Islet precursor cell (in vitro differentiated cells): ENCODE measurements around the gene ABL1.

Experiments
- DNase-seq: peaks from one replicate; pipeline ENCODE4 v3.0.0-alpha.2; 2018

Gene ABL1

DNA sequence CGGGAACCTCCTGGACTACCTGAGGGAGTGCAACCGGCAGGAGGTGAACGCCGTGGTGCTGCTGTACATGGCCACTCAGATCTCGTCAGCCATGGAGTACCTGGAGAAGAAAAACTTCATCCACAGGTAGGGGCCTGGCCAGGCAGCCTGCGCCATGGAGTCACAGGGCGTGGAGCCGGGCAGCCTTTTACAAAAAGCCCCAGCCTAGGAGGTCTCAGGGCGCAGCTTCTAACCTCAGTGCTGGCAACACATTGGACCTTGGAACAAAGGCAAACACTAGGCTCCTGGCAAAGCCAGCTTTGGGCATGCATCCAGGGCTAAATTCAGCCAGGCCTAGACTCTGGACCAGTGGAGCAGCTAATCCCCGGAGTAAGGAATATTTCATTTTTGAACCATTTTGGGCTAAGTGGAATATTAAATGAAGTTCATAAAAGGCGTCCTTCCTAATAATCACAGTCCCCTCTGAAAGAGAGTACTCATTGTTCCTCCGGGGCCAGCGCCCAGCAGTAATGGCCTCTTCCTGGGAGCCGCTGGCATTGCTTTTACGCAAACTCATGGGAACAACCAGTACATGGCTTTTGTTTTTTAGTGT is 38.0 kb downstream of the ABL1 start:
- DNase-seq, result no peak

DNA sequence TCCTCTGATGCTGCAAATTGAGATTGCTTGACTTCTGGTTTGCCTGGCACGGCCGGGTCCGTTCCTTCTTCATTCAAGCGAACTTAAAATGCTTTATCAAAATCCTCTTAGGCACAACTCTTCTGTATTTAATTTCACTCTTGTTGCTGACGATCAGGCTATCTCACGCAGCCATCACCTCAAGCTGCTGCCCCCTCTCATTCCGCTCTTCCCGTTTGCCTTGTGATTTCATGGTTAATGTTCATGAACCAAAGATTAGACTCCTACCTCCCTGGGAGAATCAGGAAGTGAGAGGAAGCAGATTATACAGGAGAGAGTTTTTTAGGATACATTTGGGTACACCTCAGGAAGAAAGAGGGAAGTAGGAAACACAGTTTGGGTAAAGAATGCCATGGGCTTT is 38.9 kb downstream of the ABL1 start:
- no peak for DNase-seq

DNA sequence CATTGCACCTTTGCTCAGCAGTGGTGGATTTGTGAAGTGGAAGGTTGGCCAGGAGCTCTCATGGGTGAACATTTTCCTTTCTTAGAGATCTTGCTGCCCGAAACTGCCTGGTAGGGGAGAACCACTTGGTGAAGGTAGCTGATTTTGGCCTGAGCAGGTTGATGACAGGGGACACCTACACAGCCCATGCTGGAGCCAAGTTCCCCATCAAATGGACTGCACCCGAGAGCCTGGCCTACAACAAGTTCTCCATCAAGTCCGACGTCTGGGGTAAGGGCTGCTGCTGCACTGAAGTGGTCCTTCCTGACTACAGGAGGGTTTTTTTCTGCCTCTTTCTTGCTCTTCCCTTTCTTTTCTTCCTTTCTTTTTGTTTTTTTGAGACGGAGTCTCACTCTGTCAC is 39.7 kb downstream of the ABL1 start:
- DNase-seq, result no peak

DNA sequence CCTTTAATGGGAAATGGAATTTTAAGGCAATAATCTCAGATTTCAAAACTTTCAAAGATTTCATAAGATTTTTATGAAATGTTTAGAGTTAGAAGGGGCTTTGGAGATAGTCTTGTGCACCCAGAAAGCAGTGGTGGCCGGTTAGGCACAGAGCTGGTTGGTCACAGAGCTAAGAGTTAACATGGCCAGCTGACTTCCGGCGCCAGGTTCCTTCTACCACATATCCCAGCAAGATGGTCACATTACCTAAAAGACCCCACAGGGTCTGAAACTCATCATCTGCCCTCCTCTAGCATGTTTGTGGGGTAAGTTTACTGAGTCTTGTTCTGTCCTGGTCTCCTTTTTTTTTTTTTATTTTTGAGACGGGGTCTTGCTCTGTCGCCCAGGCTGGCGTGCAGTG is 42.2 kb downstream of the ABL1 start:
- DNase-seq, result no peak

DNA sequence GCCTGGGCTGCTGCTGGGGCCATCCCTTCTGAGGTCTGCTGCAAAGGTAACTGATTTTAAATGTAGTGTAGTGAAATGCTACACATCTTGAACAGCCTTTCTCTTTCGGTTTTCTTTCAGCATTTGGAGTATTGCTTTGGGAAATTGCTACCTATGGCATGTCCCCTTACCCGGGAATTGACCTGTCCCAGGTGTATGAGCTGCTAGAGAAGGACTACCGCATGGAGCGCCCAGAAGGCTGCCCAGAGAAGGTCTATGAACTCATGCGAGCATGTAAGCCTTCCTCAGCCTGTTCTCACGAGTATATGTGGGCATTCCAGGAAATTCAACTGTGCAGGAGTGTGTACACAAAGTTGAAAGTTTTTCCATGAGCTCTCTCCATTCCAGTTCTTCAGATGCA is 43.2 kb downstream of the ABL1 start:
- DNase-seq, result no peak

DNA sequence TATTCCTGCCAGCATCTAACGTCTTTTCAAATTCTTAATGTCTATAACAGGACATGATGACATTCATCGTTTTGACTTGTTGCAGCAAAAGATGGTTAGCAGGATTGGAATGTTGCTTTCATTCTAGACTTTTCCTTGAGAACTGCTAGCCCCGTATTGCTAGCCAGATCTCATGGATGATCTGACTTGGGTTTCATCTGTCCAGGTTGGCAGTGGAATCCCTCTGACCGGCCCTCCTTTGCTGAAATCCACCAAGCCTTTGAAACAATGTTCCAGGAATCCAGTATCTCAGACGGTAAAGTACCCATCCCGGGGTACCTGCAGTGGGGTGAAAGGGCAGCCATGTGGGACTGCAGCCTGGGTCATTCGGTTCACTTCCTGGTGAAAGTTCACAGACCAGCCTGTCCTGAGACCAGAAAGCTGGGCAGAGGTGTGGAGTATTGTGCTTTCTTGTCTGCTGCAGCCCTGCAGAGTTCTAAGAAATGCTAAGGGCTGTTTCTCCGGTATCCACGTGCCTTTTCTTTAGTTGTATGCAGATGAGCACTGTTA is 44.9 kb downstream of the ABL1 start:
- no peak for DNase-seq

DNA sequence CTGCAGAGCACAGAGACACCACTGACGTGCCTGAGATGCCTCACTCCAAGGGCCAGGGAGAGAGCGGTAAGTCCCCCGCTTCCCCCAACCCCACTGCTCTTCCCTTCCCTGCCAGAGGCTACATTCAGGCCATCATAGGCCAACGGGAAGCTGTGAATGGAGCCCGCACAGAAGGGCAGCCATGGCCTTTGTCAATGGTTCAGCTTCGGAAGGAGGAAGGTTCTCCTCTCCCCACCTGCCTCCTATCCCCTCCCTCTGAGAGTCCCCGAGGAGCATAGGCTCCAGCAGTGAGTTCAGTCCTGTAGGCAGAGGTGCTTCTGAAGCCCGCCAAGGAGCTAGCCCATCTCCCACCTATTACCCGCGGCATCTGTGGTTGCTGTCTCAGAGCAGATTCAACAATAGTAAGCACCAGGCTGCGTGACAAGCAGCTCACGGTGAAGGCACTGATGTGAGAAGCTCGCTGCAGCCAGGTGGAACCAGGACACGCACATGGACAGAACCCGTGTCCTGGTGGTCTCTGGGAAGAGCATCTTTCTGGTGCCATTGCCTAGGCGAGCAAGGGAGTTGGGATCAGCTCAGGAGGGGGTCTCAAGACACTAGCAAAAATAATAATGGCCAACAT is 45.7 kb downstream of the ABL1 start:
- DNase-seq, result no peak

DNA sequence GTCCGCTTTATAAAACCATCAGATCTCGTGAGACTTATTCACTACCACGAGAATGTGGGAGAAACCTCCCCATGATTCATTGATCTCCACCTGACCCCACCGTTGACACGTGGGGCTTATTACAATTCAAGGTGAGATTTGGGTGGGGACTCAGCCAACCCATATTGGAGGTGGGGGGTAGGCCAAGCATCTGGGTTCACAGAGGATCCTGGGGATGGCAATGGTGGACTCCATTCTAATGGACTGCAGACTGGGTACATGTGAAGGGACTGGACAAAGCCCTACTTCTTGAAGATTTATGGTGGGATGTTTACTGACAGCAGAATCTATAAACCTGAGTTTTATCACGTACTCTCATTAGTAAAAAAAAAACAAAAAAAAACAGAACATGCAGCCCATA is 46.5 kb downstream of the ABL1 start:
- DNase-seq, result no peak

DNA sequence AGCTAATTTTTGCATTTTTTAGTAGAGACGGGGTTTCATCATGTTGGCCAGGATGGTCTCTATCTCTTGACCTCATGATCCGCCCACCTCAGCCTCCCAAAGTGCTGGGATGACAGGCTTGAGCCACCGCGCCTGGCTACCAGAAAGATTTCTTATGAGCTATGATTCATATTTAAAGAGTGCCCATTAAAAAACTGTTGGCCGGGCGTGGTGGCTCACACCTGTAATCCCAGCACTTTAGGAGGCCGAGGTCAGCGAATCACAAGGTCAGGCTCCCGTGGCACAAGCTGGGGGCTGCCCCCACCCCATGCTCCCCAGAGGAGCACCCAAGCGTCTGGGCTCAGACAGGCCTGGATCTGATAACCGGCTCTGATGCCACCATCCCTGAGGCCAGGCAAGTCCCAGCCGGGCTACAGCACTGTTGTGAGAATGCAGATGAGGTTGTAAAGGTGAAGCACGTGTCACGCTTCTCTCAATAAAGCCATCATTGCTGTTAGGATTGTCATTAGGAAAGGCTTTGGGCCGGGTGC is 47.7 kb downstream of the ABL1 start:
- no peak for DNase-seq

DNA sequence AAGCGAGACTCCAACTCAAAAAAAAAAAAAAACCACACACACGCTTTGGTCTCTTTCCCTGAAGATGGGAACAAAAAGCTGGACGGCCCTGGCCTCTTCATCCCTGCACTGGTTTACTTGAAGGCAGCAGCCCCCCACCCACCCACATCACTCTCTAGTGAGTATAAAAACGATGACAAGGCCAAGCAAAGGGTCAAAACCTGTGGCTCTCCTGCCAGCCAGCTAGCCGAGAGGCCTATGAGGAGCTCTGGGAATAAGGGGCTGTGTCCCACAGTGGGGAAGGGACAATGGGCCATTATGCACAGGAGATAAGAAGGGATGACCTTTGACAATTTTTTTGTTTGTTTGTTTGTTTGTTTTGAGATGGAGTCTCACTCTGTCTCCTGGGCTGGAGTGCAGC is 48.4 kb downstream of the ABL1 start:
- DNase-seq, result no peak

DNA sequence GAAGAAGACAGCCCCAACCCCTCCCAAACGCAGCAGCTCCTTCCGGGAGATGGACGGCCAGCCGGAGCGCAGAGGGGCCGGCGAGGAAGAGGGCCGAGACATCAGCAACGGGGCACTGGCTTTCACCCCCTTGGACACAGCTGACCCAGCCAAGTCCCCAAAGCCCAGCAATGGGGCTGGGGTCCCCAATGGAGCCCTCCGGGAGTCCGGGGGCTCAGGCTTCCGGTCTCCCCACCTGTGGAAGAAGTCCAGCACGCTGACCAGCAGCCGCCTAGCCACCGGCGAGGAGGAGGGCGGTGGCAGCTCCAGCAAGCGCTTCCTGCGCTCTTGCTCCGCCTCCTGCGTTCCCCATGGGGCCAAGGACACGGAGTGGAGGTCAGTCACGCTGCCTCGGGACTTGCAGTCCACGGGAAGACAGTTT is 49.1 kb downstream of the ABL1 start:
- DNase-seq, result no peak

DNA sequence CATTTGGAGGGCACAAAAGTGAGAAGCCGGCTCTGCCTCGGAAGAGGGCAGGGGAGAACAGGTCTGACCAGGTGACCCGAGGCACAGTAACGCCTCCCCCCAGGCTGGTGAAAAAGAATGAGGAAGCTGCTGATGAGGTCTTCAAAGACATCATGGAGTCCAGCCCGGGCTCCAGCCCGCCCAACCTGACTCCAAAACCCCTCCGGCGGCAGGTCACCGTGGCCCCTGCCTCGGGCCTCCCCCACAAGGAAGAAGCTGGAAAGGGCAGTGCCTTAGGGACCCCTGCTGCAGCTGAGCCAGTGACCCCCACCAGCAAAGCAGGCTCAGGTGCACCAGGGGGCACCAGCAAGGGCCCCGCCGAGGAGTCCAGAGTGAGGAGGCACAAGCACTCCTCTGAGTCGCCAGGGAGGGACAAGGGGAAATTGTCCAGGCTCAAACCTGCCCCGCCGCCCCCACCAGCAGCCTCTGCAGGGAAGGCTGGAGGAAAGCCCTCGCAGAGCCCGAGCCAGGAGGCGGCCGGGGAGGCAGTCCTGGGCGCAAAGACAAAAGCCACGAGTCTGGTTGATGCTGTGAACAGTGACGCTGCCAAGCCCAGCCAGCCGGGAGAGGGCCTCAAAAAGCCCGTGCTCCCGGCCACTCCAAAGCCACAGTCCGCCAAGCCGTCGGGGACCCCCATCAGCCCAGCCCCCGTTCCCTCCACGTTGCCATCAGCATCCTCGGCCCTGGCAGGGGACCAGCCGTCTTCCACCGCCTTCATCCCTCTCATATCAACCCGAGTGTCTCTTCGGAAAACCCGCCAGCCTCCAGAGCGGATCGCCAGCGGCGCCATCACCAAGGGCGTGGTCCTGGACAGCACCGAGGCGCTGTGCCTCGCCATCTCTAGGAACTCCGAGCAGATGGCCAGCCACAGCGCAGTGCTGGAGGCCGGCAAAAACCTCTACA is 49.8 kb downstream of the ABL1 start:
- peak; percentile 57 for DNase-seq

DNA sequence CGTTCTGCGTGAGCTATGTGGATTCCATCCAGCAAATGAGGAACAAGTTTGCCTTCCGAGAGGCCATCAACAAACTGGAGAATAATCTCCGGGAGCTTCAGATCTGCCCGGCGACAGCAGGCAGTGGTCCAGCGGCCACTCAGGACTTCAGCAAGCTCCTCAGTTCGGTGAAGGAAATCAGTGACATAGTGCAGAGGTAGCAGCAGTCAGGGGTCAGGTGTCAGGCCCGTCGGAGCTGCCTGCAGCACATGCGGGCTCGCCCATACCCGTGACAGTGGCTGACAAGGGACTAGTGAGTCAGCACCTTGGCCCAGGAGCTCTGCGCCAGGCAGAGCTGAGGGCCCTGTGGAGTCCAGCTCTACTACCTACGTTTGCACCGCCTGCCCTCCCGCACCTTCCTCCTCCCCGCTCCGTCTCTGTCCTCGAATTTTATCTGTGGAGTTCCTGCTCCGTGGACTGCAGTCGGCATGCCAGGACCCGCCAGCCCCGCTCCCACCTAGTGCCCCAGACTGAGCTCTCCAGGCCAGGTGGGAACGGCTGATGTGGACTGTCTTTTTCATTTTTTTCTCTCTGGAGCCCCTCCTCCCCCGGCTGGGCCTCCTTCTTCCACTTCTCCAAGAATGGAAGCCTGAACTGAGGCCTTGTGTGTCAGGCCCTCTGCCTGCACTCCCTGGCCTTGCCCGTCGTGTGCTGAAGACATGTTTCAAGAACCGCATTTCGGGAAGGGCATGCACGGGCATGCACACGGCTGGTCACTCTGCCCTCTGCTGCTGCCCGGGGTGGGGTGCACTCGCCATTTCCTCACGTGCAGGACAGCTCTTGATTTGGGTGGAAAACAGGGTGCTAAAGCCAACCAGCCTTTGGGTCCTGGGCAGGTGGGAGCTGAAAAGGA is 50.7 kb downstream of the ABL1 start:
- peak; percentile 55 for DNase-seq

DNA sequence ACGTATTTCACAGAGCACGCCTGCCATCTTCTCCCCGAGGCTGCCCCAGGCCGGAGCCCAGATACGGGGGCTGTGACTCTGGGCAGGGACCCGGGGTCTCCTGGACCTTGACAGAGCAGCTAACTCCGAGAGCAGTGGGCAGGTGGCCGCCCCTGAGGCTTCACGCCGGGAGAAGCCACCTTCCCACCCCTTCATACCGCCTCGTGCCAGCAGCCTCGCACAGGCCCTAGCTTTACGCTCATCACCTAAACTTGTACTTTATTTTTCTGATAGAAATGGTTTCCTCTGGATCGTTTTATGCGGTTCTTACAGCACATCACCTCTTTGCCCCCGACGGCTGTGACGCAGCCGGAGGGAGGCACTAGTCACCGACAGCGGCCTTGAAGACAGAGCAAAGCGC is 51.9 kb downstream of the ABL1 start:
- DNase-seq, result no peak

DNA sequence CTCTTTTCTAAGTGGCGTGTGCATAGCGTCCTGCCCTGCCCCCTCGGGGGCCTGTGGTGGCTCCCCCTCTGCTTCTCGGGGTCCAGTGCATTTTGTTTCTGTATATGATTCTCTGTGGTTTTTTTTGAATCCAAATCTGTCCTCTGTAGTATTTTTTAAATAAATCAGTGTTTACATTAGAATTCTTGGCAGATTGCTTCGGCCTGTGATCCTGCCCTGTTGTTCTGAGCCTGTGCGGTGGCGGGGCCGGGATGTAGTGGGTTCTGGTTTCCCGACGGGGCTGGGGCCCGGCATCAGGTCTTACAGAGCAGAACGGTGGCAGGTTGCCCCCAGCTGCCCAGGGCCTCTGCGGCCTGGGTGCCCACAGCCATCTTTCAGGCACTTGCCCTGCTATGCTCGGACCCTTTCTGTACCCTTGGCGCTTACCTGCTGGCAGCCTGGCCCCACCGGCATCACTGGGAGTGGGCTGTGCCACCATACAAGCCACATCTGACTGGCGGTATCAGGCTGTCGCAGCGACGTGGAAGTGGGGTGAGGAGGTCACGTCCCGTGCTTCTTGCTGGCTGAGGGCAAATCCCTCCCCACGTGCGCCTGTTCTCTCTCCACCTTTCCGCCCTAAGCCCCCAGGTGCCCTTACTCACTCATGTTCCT is 52.6 kb downstream of the ABL1 start:
- no peak for DNase-seq

DNA sequence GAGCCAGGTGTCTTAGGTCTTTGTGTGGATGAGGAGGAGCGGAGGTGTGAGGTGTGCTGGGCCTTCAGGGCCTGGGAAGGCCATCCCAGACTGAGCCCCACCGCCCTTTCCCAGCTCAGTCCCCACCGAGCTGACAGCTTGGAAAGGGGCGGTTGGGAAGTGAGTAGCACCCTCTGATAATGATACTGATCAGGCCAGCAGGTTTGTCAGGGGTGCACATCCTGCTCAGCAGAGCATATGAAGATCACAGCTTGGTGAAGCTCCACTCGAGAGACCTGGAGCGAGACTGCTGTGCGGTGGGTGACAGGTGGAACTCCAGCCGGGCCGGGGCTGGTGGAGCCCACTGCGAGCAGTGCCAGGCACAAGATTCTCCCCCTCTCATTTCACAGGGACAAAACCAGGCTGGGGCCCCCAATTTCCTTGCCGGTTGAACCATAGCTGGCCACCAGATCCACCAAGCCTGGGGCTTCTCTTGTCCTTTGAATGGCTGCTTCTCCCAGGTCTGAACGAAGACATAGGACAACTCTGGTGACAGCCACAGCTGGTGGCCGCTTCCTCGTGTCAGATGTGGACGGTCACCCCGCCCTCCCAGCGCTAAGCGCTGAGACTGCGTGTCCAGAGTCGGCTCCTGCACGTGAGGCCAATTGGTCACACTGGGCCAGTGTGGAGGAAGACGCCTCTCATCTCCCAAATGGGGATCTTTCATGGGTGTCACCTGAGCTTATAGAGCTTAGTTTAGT is 53.3 kb downstream of the ABL1 start:
- DNase-seq, result no peak

DNA sequence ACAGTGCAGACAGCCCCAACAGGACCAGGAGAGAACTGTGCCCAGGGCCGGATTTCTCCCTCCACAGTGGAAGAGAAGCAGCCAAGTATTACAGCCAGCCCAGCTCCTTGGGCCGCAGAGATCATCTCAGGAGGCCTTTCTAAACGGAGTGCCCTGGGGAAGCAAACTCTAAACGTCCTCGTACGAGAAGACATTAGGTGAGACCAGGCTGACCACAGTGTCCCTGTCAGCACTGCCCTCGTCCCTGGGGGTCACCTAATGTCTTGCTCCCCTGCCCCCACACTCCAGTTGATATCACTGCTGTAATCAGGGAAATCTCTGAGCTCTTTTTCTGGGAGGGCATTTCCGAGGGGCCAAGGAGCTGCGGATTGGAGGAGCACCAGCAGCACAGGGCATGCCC is 55.1 kb downstream of the ABL1 start:
- DNase-seq, result no peak

DNA sequence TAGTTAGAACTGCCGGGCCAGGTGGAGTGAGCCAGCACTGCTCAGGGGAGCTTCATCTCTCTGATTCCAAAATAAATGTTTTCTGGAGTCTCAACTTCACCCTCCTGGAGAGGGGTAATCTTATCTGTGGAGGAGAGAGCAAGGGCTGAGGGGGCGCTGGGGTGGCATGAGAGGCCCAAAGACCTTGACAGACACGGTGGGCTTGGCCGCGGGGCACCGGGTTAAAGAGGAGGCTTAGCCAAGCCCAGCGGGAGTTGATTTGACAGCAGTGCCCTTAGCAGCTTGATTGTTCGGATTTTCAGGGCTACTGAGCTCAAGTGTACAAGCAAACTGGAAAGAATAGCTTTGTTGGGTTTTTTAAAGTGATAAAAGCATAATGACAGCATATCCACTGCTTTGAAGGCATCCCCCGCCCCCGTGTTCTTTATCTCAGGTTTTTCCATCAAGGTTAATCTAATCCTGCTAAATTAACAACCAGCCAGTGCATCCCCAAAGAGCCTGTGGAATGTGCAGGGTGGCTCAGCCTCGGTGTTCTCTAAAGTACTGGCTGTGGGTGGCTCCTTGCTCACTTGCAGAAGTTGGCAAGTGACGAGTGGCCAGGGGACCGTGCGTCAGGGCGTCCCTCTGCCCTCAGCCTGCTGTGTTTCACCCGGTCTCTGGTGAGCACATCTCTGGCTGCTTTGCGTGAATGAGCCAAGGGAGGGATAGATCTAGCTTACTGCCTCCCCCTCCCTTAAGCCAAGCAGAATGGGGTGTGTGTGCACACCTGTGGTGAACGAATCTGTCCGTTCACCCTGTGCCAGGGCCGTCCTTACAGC is 56.0 kb downstream of the ABL1 start:
- DNase-seq, result no peak

DNA sequence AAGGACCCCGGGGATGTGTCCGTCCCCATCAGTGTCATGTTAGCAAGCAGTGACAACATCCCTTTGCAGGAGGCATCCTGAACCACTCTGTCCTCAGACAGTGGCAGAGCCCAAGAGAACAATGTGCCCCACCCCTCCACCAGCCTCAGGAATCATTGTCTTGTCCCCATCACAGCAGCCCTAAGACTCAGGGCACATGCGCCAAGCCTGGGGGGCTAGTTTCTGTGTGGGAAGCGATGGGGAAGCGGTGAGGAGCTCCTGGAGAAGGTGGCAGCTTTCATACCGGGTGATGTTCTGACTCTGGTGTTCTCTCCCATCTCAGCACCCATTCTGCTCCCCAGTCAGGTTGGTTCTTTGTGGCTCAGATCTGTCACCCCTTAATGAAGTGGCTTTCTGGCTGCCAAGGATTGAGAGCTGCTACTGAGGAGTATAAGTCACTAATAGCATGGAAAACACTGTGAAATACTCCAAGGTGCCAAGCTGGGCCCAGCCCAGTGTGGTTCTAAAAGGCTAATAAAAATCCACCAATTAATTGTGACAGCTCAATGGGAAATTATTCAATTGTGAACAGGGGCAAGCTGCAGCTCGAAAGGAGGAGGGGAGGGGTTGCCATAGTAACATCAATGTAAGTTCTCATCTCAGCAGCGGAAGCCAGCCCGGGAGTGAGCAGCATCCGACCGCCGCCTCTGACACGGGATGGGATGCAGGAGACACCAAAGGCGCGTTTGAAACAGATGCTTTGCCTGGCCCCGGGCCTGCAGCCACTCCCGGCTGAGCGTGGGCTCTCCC is 56.8 kb downstream of the ABL1 start:
- no peak for DNase-seq
